Esophagus squamous epithelium (tissue), 4 donors: ENCODE results near the gene BANP.
"Not testable (repeated sequence)": the region's sequence is repeated elsewhere in the genome, so short reads cannot be mapped to it uniquely, and the experiment has no call there.

Source experiments
- CTCF ChIP-seq, 6 experiments: fragments of 450-650 bp in 4 of 6; fragments of 200-600 bp in 2 of 6; sonication (generic) in 2 of 6; IDR thresholded peaks; one replicate each; pipeline ENCODE4 v1.5.1; 2016 to 2019; ENCODE audit warnings: antibody characterized with exemption in 6 of 6, mild to moderate bottlenecking in 4 of 6, moderate library complexity in 4 of 6
- POLR2A ChIP-seq, 4 donors: fragments of 450-650 bp; IDR thresholded peaks; one replicate each; pipeline ENCODE4 v1.6.1; 2017; ENCODE audit warnings: antibody characterized with exemption in 4 of 4, mild to moderate bottlenecking in 4 of 4, moderate library complexity in 3 of 4

- TF ChIP-seq POLR2A, CTCF (IDR thresholded peaks at IDR 0.05): not testable (repeated sequence)
Observed at GRCh38 chr16:88041506-88041905, 90.3 kb downstream of the BANP start.
